ENCODE measurements around the gene FBXL5.

FBXL5 gene

DNA sequence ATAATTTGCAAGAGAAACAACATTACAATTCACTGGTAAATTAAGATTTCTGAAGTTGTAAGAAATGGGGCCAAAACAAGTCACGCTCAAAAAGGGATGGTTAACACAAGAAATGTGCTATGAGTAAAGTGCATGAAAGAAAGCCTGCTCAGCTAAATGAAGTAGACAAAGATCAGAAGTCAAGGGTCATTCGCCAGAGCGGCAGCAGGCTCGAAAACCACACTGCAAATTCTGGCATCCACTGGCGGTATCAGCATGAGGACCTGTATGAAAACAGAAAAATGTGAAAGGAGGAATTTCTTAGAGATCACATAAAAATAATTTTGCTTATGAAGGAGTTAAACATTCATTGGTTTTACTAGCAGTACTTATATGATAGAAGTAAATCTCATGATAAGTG is 49.6 kb downstream of the FBXL5 start:
- no peak for TF ChIP-seq CTCF (conservative IDR thresholded peaks at IDR 0.05)
- H3K27ac ChIP-seq = no peak overlapping the region

GRCh38 chr4:15601862-15602261 is 53.3 kb downstream of the FBXL5 start:
- no peak overlapping the region for H3K27ac ChIP-seq
- no peak for TF ChIP-seq CTCF (conservative IDR thresholded peaks at IDR 0.05)

GRCh38 chr4:15600176-15600575 is 55.0 kb downstream of the FBXL5 start:
- no peak overlapping the region for H3K27ac ChIP-seq
- no peak for TF ChIP-seq CTCF (conservative IDR thresholded peaks at IDR 0.05)

- H3K27ac ChIP-seq = no peak overlapping the region
- TF ChIP-seq CTCF (conservative IDR thresholded peaks at IDR 0.05) = no peak
Measured at GRCh38 chr4:15598644-15599043, 56.5 kb downstream of the FBXL5 start.

GRCh38 chr4:15592799-15593198 is 62.4 kb downstream of the FBXL5 start:
- no peak overlapping the region for H3K27ac ChIP-seq
- no peak for TF ChIP-seq CTCF (conservative IDR thresholded peaks at IDR 0.05)

- no peak for TF ChIP-seq CTCF (conservative IDR thresholded peaks at IDR 0.05)
- H3K27ac ChIP-seq = no peak overlapping the region
Measured at GRCh38 chr4:15587649-15588048, 67.5 kb downstream of the FBXL5 start.

GRCh38 chr4:15586066-15586465 is 69.1 kb downstream of the FBXL5 start:
- H3K27ac ChIP-seq = no peak overlapping the region
- TF ChIP-seq CTCF (conservative IDR thresholded peaks at IDR 0.05) = no peak

GRCh38 chr4:15585331-15585730 is 69.8 kb downstream of the FBXL5 start:
- TF ChIP-seq CTCF (conservative IDR thresholded peaks at IDR 0.05) = no peak
- no peak overlapping the region for H3K27ac ChIP-seq

Data from VCaP (cell line).